Esophagus squamous epithelium (tissue), 5 donors: ENCODE measurements around the gene PLXNB1. TPM values are rescaled to one million over a fixed set of nuclear protein-coding genes. Genes with fewer than 3 reads are reported as not detected.

Source experiments
- DNase-seq: peaks from one replicate; lab custom pipeline; 2025; lab: John Stamatoyannopoulos, UW
- H3K27ac ChIP-seq, 4 donors: fragments of 200-600 bp; sonication (generic); one replicate each; pipeline ENCODE4 v1.5.1; 2016 to 2019; ENCODE audit warnings: mild to moderate bottlenecking in 1 of 4
- H3K27me3 ChIP-seq, 4 donors: fragments of 200-600 bp; sonication (generic); 1 replicate in 3 of 4; 2 replicates in 1 of 4; pipeline versions ENCODE4 v1.5.1 to v1.6.0; 2017 to 2021; ENCODE audit warnings: antibody characterized with exemption in 1 of 4
- H3K36me3 ChIP-seq, 3 donors: fragments of 200-600 bp; sonication (generic); one replicate each; pipeline ENCODE4 v1.5.1; 2016 to 2019
- H3K4me1 ChIP-seq, 3 donors: fragments of 200-600 bp; sonication (generic); one replicate each; pipeline ENCODE4 v1.5.1; 2017 to 2019
- H3K4me3 ChIP-seq, 4 donors: fragments of 200-600 bp; sonication (generic); 1 replicate in 3 of 4; 2 replicates in 1 of 4; pipeline ENCODE4 v1.5.1; 2016 to 2019; ENCODE audit warnings: mild to moderate bottlenecking in 2 of 4, moderate library complexity in 1 of 4
- H3K9me3 ChIP-seq, 3 donors: fragments of 200-600 bp; sonication (generic); one replicate each; pipeline ENCODE4 v1.5.1; 2016 to 2019
- CTCF ChIP-seq, 6 experiments: fragments of 450-650 bp in 4 of 6; fragments of 200-600 bp in 2 of 6; sonication (generic) in 2 of 6; IDR thresholded peaks; one replicate each; pipeline ENCODE4 v1.5.1; 2016 to 2019; ENCODE audit warnings: antibody characterized with exemption in 6 of 6, mild to moderate bottlenecking in 4 of 6, moderate library complexity in 4 of 6
- POLR2A ChIP-seq, 4 donors: fragments of 450-650 bp; IDR thresholded peaks; one replicate each; pipeline ENCODE4 v1.6.1; 2017; ENCODE audit warnings: antibody characterized with exemption in 4 of 4, mild to moderate bottlenecking in 4 of 4, moderate library complexity in 3 of 4
- WGBS, 2 donors: methylation state at CpG; one replicate each; pipeline ENCODE4 v1.1.5; 2018; 5-methylcytosine and 5-hydroxymethylcytosine counted together
- intact Hi-C: fragments of 100-400 bp; cut with DNase I; formaldehyde crosslinking; loops from one replicate; pipeline ENCODE4 v1.15.0; 2022
- total RNA-seq, 4 donors: library from RNA; depleted of rRNA; stranded (reverse); fragments of >200 nt; gene quantifications; one replicate each; pipeline ENCODE4 v1.1.0, GENCODE V29; 2016
- donor health status: DM: yes; HTN: yes; CAD: no.

The PLXNB1 gene
- total RNA-seq, 4 donors from 2014 or later = 57.7 to 215 (median 128) TPM

- DNase-seq = no peak
- Histone ChIP-seq H3K27ac (peak overlapping the region; percentile 2 to 86 (median 76)), H3K9me3 (no peaks in the 10 kb centered on the region), H3K36me3 (peaks cover 31 to 84% (median 38%) of the 10 kb centered on the region in 3 donors), H3K4me3 (no peak overlapping the region), H3K27me3 (no peaks in the 10 kb centered on the region), H3K4me1 (peaks cover 15 to 69% (median 24%) of the 10 kb centered on the region in 3 donors)
- intact Hi-C loops = no loop called here
- no peak for TF ChIP-seq CTCF (IDR thresholded peaks at IDR 0.05)
- TF ChIP-seq POLR2A (IDR thresholded peaks at IDR 0.05) = no peak
- WGBS, 2 donors = 86% methylated on average over 1 of the region's 1 CpG; no CpG with 5 or more reads in 1 of the 2 donors
Observed at GRCh38 chr3:48405971-48406370, 23.9 kb downstream of the PLXNB1 start.

- Histone ChIP-seq H3K4me1 (peaks cover 15 to 74% (median 25%) of the 10 kb centered on the region in 3 donors), H3K27me3 (no peaks in the 10 kb centered on the region), H3K9me3 (no peaks in the 10 kb centered on the region), H3K36me3 (peaks cover 25 to 79% (median 32%) of the 10 kb centered on the region in 3 donors), H3K4me3 (no peak overlapping the region), H3K27ac (peak overlapping the region; percentile 71 to 86 (median 84))
- no peak for DNase-seq
- TF ChIP-seq POLR2A (IDR thresholded peaks at IDR 0.05) = no peak
- no peak for TF ChIP-seq CTCF (IDR thresholded peaks at IDR 0.05)
- intact Hi-C loops = no loop called here
- 53 to 54% methylated on average over 5 to 6 of the region's 13 CpGs for WGBS, 2 donors
Observed at GRCh38 chr3:48405343-48405881, 24.5 kb downstream of the PLXNB1 start.

GRCh38 chr3:48404440-48405342 is 25.2 kb downstream of the PLXNB1 start:
- Histone ChIP-seq H3K4me3 (no peak overlapping the region), H3K27ac (peak overlapping the region; percentile 71 to 86 (median 84)), H3K9me3 (no peaks in the 10 kb centered on the region), H3K27me3 (no peaks in the 10 kb centered on the region), H3K4me1 (peaks cover 18 to 81% (median 25%) of the 10 kb centered on the region in 3 donors), H3K36me3 (peaks cover 18 to 71% (median 25%) of the 10 kb centered on the region in 3 donors)
- TF ChIP-seq POLR2A (IDR thresholded peaks at IDR 0.05) (no peak), CTCF (IDR thresholded peaks at IDR 0.05) (no peak)
- intact Hi-C loops = no loop called here
- DNase-seq = no peak
- WGBS, 2 donors = 73 to 83% methylated on average over 7 to 12 of the region's 21 CpGs

GRCh38 chr3:48403533-48404439 is 26.1 kb downstream of the PLXNB1 start:
- peaks cover 18 to 90% (median 29%) of the 10 kb centered on the region in 3 donors for H3K4me1 ChIP-seq
- no peak overlapping the region for H3K4me3 ChIP-seq
- 69 to 80% methylated on average over 7 to 8 of the region's 15 CpGs for WGBS, 2 donors
- no peaks in the 10 kb centered on the region for H3K27me3 ChIP-seq
- H3K36me3 ChIP-seq = peaks cover 9 to 62% (median 16%) of the 10 kb centered on the region in 3 donors
- H3K27ac ChIP-seq = peak overlapping the region; percentile 71 to 86 (median 84)
- intact Hi-C loops = no loop called here
- no peak for DNase-seq
- TF ChIP-seq POLR2A (IDR thresholded peaks at IDR 0.05) = no peak
- no peaks in the 10 kb centered on the region for H3K9me3 ChIP-seq

- Histone ChIP-seq H3K36me3 (peaks cover 4 to 54% (median 9%) of the 10 kb centered on the region in 3 donors), H3K27me3 (no peaks in the 10 kb centered on the region), H3K27ac (peak overlapping the region; percentile 71 to 86 (median 84)), H3K4me3 (no peak overlapping the region), H3K4me1 (peaks cover 18 to 90% (median 29%) of the 10 kb centered on the region in 3 donors), H3K9me3 (no peaks in the 10 kb centered on the region)
- intact Hi-C loops = no loop called here
- no peak for DNase-seq
- WGBS, 2 donors = 65 to 66% methylated on average over 2 to 3 of the region's 3 CpGs
- TF ChIP-seq POLR2A (IDR thresholded peaks at IDR 0.05) = no peak
- TF ChIP-seq CTCF (IDR thresholded peaks at IDR 0.05) = no peak
Observed at GRCh38 chr3:48402907-48403306, 27.0 kb downstream of the PLXNB1 start.
